Spleen (tissue), 11 donors: ENCODE measurements around the gene BLTP3B. TPM values are rescaled to one million over a fixed set of nuclear protein-coding genes. Genes with fewer than 3 reads are reported as not detected.

Source experiments
- DNase-seq: peaks from one replicate; pipeline ENCODE4 v3.0.0-alpha.2; 2020
- H3K27ac ChIP-seq, 8 donors: fragments of 200-600 bp; sonication (generic) in 7 of 8; 1 replicate in 4 of 8; 2 replicates in 4 of 8; pipeline versions ENCODE4 v1.5.0 to v1.8.0; 2016 to 2021; ENCODE audit warnings: inconsistent platforms in 4 of 8, mild to moderate bottlenecking in 4 of 8, moderate library complexity in 1 of 8
- H3K27me3 ChIP-seq, 7 donors: fragments of 200-600 bp; sonication (generic) in 6 of 7; replicated peaks in 1 of 7; 1 replicate in 4 of 7; 2 replicates in 3 of 7; pipeline versions ENCODE4 v1.5.0 to v1.8.0; 2016 to 2021; ENCODE audit warnings: inconsistent platforms in 3 of 7, mild to moderate bottlenecking in 1 of 7
- H3K36me3 ChIP-seq, 6 donors: fragments of 200-600 bp; sonication (generic) in 5 of 6; 1 replicate in 4 of 6; 2 replicates in 2 of 6; pipeline versions ENCODE4 v1.5.0 to v1.8.0; 2016 to 2021; ENCODE audit warnings: inconsistent platforms in 2 of 6
- H3K4me1 ChIP-seq, 6 donors: fragments of 200-600 bp; sonication (generic) in 5 of 6; 1 replicate in 3 of 6; 2 replicates in 3 of 6; pipeline versions ENCODE4 v1.5.0 to v1.8.0; 2016 to 2021; ENCODE audit warnings: inconsistent platforms in 3 of 6
- H3K4me3 ChIP-seq, 8 donors: fragments of 200-600 bp; sonication (generic) in 7 of 8; 1 replicate in 4 of 8; 2 replicates in 4 of 8; pipeline versions ENCODE4 v1.5.0 to v1.8.0; 2016 to 2021; ENCODE audit warnings: inconsistent platforms in 4 of 8, mild to moderate bottlenecking in 4 of 8, moderate library complexity in 2 of 8
- H3K9me3 ChIP-seq, 8 donors: fragments of 200-600 bp; sonication (generic) in 7 of 8; 1 replicate in 4 of 8; 2 replicates in 4 of 8; pipeline versions ENCODE4 v1.5.0 to v1.8.0; 2016 to 2021; ENCODE audit warnings: inconsistent platforms in 4 of 8
- CTCF ChIP-seq, 11 experiments: fragments of 200-600 bp in 7 of 11; fragments of 450-650 bp in 4 of 11; sonication (generic) in 4 of 11; IDR thresholded peaks in 8 of 11; conservative IDR thresholded peaks in 3 of 11; 1 replicate in 7 of 11; 2 replicates in 4 of 11; pipeline versions ENCODE4 v1.4.0 to v1.8.0; 2016 to 2021; ENCODE audit warnings: antibody characterized with exemption in 11 of 11, inconsistent platforms in 4 of 11, mild to moderate bottlenecking in 1 of 11
- POLR2A ChIP-seq, 3 donors: fragments of 450-650 bp; IDR thresholded peaks; one replicate each; pipeline ENCODE4 v1.5.1; 2017; ENCODE audit warnings: antibody characterized with exemption in 3 of 3, mild to moderate bottlenecking in 1 of 3
- POLR2AphosphoS5 ChIP-seq, 3 donors: sonication (generic); formaldehyde crosslinking; IDR thresholded peaks; one replicate each; pipeline ENCODE4 v1.5.1; 2017; ENCODE audit warnings: antibody characterized with exemption in 3 of 3
- WGBS, 5 donors: extraction: QIAGEN DNeasy Blood & Tissue Kit in 3 of 5; methylation state at CpG; one replicate each; pipeline versions ENCODE4 v1.1.5 to v1.1.7; 2013 to 2018; 5-methylcytosine and 5-hydroxymethylcytosine counted together
- intact Hi-C: fragments of 100-400 bp; cut with DNase I; formaldehyde crosslinking; loops from one replicate; pipeline ENCODE4 v1.15.0; 2023; ENCODE audit warnings: low total_unique reads
- polyA plus RNA-seq, 3 donors: library from polyadenylated mRNA; stranded (reverse); fragments of 200-250 nt; gene quantifications; one replicate each; pipeline ENCODE4 v1.2.1, GENCODE V29; 2013
- total RNA-seq, 7 donors: library from RNA; depleted of rRNA in 3 of 7; stranded (reverse); fragments of >200 nt in 3 of 7; fragmentation: NEBNext Ultra II Directional in 4 of 7; extraction: Animal tissue kit (Norgen Biotek cat#: 25700) in 4 of 7; gene quantifications; one replicate each; pipeline versions ENCODE4 v1.1.0 to v1.2.1, GENCODE V29; 2016 to 2021
- donor health status: healthy with polysubstance abuse.
- donor health status: DM: no; HTN: no; CAD: no; lungs with moderate emphysema.
- donor health status: DM: no; HTN: no; CAD: no.
- donor health status: Bipolar disorder and iron deficiency.
- donor health status: healthy.
- donor health status: DM: no; HTN: no; CAD: no.
- donor health status: DM: yes; HTN: yes; CAD: no.

The BLTP3B gene
- total and polyA plus RNA-seq, 10 donors, result 3.8 to 42.5 (median 31.9) TPM

- 78 to 90% (median 89%) methylated on average over 7 of the region's 7 CpGs for WGBS, 5 donors
- H3K27me3 ChIP-seq, result no peaks in the 10 kb centered on the region
- no peaks in the 10 kb centered on the region for H3K4me1 ChIP-seq
- H3K27ac ChIP-seq, result no peak overlapping the region
- intact Hi-C loops, result no loop called here
- no peak for DNase-seq
- no peak for TF ChIP-seq CTCF (IDR thresholded peaks at IDR 0.05 in 8 of 11, conservative IDR thresholded peaks at IDR 0.05 in 3 of 11)
- no peak for TF ChIP-seq POLR2A (IDR thresholded peaks at IDR 0.05)
- TF ChIP-seq POLR2AphosphoS5 (IDR thresholded peaks at IDR 0.05), result no peak
- H3K9me3 ChIP-seq, result no peaks in the 10 kb centered on the region
- H3K36me3 ChIP-seq, result peaks cover 0 to 33% (median 6%) of the 10 kb centered on the region in 6 donors
- H3K4me3 ChIP-seq, result no peak overlapping the region
These were observed 27.7 kb upstream of the BLTP3B start for GRCh38 chr12:100170313-100170858.

GRCh38 chr12:100169345-100169744, 26.7 kb upstream of the BLTP3B start:
- Histone ChIP-seq H3K36me3 (peaks cover 0 to 29% (median 6%) of the 10 kb centered on the region in 6 donors), H3K4me3 (no peak overlapping the region), H3K27ac (no peak overlapping the region), H3K9me3 (no peaks in the 10 kb centered on the region), H3K4me1 (peaks cover 0 to 2% (median under 1%) of the 10 kb centered on the region in 6 donors), H3K27me3 (no peaks in the 10 kb centered on the region)
- intact Hi-C loops, result no loop called here
- no peak for DNase-seq
- TF ChIP-seq POLR2AphosphoS5 (IDR thresholded peaks at IDR 0.05), result no peak
- no peak for TF ChIP-seq POLR2A (IDR thresholded peaks at IDR 0.05)
- TF ChIP-seq CTCF (IDR thresholded peaks at IDR 0.05 in 8 of 11, conservative IDR thresholded peaks at IDR 0.05 in 3 of 11), result no peak
- WGBS, 5 donors, result 94 to 99% (median 97%) methylated on average over 9 of the region's 9 CpGs

GRCh38 chr12:100168562-100168961, 25.9 kb upstream of the BLTP3B start:
- Histone ChIP-seq H3K27ac (no peak overlapping the region), H3K4me3 (no peak overlapping the region), H3K4me1 (peaks cover 2 to 10% (median 8%) of the 10 kb centered on the region in 6 donors), H3K27me3 (no peaks in the 10 kb centered on the region), H3K36me3 (peaks cover 0 to 22% (median 6%) of the 10 kb centered on the region in 6 donors), H3K9me3 (no peaks in the 10 kb centered on the region)
- TF ChIP-seq CTCF (IDR thresholded peaks at IDR 0.05 in 8 of 11, conservative IDR thresholded peaks at IDR 0.05 in 3 of 11) (no peak), POLR2AphosphoS5 (IDR thresholded peaks at IDR 0.05) (no peak), POLR2A (IDR thresholded peaks at IDR 0.05) (no peak)
- WGBS, 5 donors, result 93 to 97% (median 97%) methylated on average over 4 of the region's 4 CpGs
- no peak for DNase-seq
- intact Hi-C loops, result no loop called here

GRCh38 chr12:100166232-100166631, 23.6 kb upstream of the BLTP3B start:
- WGBS, 5 donors, result 89 to 98% (median 94%) methylated on average over 5 to 10 of the region's 10 CpGs
- Histone ChIP-seq H3K36me3 (peaks cover 0 to 10% (median 0%) of the 10 kb centered on the region in 6 donors), H3K4me3 (no peak overlapping the region), H3K27me3 (no peaks in the 10 kb centered on the region), H3K27ac (no peak overlapping the region), H3K9me3 (no peaks in the 10 kb centered on the region), H3K4me1 (peaks cover 4 to 14% (median 11%) of the 10 kb centered on the region in 6 donors)
- no peak for DNase-seq
- TF ChIP-seq CTCF (IDR thresholded peaks at IDR 0.05 in 8 of 11, conservative IDR thresholded peaks at IDR 0.05 in 3 of 11) (no peak), POLR2AphosphoS5 (IDR thresholded peaks at IDR 0.05) (no peak)
- intact Hi-C loops, result no loop called here
